ENCODE data around the gene RELN. TPM values are rescaled to one million over a fixed set of nuclear protein-coding genes. Genes with fewer than 3 reads are reported as not detected.

RELN gene
- total and polyA plus RNA-seq, 4 experiments from 2014 or later, result not detected

DNA sequence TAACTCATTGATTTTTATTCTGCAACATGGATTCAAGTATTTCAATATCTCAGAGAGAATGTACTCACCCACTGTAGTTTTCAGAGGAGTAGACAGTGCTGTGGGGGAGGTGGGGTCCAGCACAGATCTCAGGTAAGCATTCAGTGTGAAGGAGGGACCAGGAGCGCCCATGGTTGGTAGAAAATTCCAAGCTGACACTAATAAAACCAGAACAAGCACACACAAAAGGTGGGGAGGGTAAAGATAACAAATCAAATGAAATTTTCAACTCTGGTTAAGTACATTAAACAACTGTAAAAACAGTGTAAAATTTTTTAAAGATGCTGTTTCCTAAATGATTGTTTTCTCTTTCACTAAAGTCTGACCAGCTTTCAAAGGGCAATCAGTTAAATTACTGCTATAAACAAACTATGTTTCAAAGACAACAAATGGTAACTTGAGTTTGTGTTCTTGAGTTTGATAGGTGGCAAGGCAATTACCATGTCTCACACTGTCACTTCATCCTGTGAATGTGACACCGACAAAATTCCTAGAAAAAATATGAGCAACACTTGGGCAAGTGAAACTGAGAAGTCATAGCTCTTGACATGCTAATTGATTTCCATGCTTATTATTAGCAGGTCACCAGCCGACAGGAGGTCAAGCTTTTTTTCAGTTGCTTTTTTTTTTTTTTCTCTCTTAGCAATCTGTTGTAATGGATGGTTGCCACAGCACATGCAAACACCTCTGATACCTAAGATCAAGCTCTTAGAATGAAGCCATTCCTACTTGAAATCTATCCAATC lies 337.7 kb downstream of the RELN start:
- DNase-seq, result no peak
- Mint-ChIP-seq H3K4me1 (peaks cover 0 to 4% (median 0%) of the 10 kb centered on the region in 4 donors), H3K27ac (no peak overlapping the region), H3K4me3 (no peak overlapping the region), H3K27me3 (peaks cover 0 to 4% of the 10 kb centered on the region in 2 donors), H3K9me3 (peaks cover 0 to 19% (median 10%) of the 10 kb centered on the region in 8 donors), H3K36me3 (no peaks in the 10 kb centered on the region)
- H3K9me3 ChIP-seq (ENCODE audit: control insufficient read depth in 1 of 2, low read length in 2 of 2), result no peaks in the 10 kb centered on the region
- ChIA-PET CTCF (ENCODE audit: partially characterized antibody) (no interaction called here), POLR2A (ENCODE audit: partially characterized antibody) (no interaction called here)
- intact Hi-C loops (cut with micrococcal nuclease), result no loop called here
- H3K36me3 ChIP-seq (ENCODE audit: insufficient read depth, low read length), result no peaks in the 10 kb centered on the region
- no peak overlapping the region for H3K4me3 ChIP-seq (ENCODE audit: low read length in 2 of 2)
- no peaks in the 10 kb centered on the region for H3K4me1 ChIP-seq (ENCODE audit: insufficient read depth, low read length)
- no peaks in the 10 kb centered on the region for H3K27me3 ChIP-seq (ENCODE audit: insufficient read depth, low read length)
- H3K27ac ChIP-seq (ENCODE audit: low read depth, low read length), result no peak overlapping the region

DNA sequence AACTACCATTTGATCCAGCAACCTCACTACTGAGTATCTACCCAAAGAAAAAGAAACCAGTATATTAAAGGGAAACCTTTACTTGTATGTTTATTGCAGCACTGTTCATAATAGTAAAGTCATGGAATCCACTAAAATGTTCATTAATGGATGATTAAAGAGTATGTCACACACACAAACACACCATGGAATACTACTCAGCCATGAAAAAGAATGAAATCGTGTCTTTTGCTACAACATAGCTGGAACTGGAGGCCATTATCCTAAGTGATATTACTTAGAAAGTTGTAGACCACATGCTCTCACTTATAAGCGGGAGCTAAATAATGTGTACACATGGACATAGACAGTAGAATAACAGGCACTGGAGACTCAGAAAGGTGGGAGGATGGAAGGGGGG lies 340.4 kb downstream of the RELN start:
- H3K4me3 ChIP-seq (ENCODE audit: low read length in 2 of 2), result no peak overlapping the region
- no peak for DNase-seq
- Mint-ChIP-seq H3K9me3 (peaks cover 4 to 44% (median 23%) of the 10 kb centered on the region in 8 donors), H3K27ac (no peak overlapping the region), H3K36me3 (no peaks in the 10 kb centered on the region), H3K27me3 (peaks cover 0 to 2% of the 10 kb centered on the region in 2 donors), H3K4me1 (peaks cover 0 to 4% (median 0%) of the 10 kb centered on the region in 4 donors), H3K4me3 (no peak overlapping the region)
- ChIA-PET POLR2A (ENCODE audit: partially characterized antibody) (no interaction called here), CTCF (ENCODE audit: partially characterized antibody) (no interaction called here)
- H3K4me1 ChIP-seq (ENCODE audit: insufficient read depth, low read length), result no peaks in the 10 kb centered on the region
- no peaks in the 10 kb centered on the region for H3K9me3 ChIP-seq (ENCODE audit: control insufficient read depth in 1 of 2, low read length in 2 of 2)
- H3K27me3 ChIP-seq (ENCODE audit: insufficient read depth, low read length), result no peaks in the 10 kb centered on the region
- intact Hi-C loops (cut with micrococcal nuclease), result no loop called here
- H3K27ac ChIP-seq (ENCODE audit: low read depth, low read length), result no peak overlapping the region
- H3K36me3 ChIP-seq (ENCODE audit: insufficient read depth, low read length), result no peaks in the 10 kb centered on the region

- ChIA-PET POLR2A (ENCODE audit: partially characterized antibody) (no interaction called here), CTCF (ENCODE audit: partially characterized antibody) (no interaction called here)
- Mint-ChIP-seq H3K36me3 (no peaks in the 10 kb centered on the region), H3K27me3 (peaks cover 0 to 2% of the 10 kb centered on the region in 2 donors), H3K4me3 (no peak overlapping the region), H3K9me3 (peaks cover 4 to 49% (median 28%) of the 10 kb centered on the region in 8 donors), H3K27ac (no peak overlapping the region), H3K4me1 (peaks cover 0 to 4% (median 0%) of the 10 kb centered on the region in 4 donors)
- no peaks in the 10 kb centered on the region for H3K9me3 ChIP-seq (ENCODE audit: control insufficient read depth in 1 of 2, low read length in 2 of 2)
- intact Hi-C loops (cut with micrococcal nuclease), result no loop called here
- DNase-seq, result no peak
- H3K4me1 ChIP-seq (ENCODE audit: insufficient read depth, low read length), result no peaks in the 10 kb centered on the region
- H3K27me3 ChIP-seq (ENCODE audit: insufficient read depth, low read length), result no peaks in the 10 kb centered on the region
- H3K36me3 ChIP-seq (ENCODE audit: insufficient read depth, low read length), result no peaks in the 10 kb centered on the region
- no peak overlapping the region for H3K4me3 ChIP-seq (ENCODE audit: low read length in 2 of 2)
- H3K27ac ChIP-seq (ENCODE audit: low read depth, low read length), result no peak overlapping the region
Observed at GRCh38 chr7:103648135-103648534, 341.3 kb downstream of the RELN start.

DNA sequence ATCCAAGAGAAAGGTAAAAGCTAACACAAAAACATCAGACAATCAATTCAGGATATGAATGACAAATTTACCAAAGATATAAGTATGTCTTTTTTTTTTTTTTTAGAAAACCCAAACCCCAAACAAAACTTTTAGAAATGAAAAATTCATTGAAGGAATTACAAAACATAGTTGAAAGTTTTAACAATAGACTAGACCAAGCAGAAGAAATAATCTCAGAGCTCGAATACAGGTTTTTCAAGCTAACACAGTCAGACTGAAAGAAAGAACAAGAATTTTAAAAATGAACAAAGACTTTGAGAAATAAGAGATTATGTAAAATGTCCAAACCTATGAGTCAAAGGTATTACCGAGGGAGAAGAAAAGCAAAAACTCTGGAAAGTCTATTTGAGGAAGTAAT lies 345.1 kb downstream of the RELN start:
- POLR2A ChIA-PET (ENCODE audit: partially characterized antibody), result no interaction called here
- no peak overlapping the region for H3K27ac Mint-ChIP-seq
- Histone ChIP-seq H3K4me1 (ENCODE audit: insufficient read depth, low read length) (no peaks in the 10 kb centered on the region), H3K36me3 (ENCODE audit: insufficient read depth, low read length) (no peaks in the 10 kb centered on the region), H3K4me3 (ENCODE audit: low read length in 2 of 2) (no peak overlapping the region), H3K27ac (ENCODE audit: low read depth, low read length) (no peak overlapping the region), H3K27me3 (ENCODE audit: insufficient read depth, low read length) (no peaks in the 10 kb centered on the region), H3K9me3 (ENCODE audit: control insufficient read depth in 1 of 2, low read length in 2 of 2) (no peaks in the 10 kb centered on the region)
- H3K27me3 Mint-ChIP-seq, result peaks cover 0 to 3% of the 10 kb centered on the region in 2 donors
- no peak for DNase-seq
- intact Hi-C loops (cut with micrococcal nuclease), result no loop called here
- CTCF ChIA-PET (ENCODE audit: partially characterized antibody), result no interaction called here
- H3K4me1 Mint-ChIP-seq, result no peaks in the 10 kb centered on the region
- peaks cover 4 to 53% (median 29%) of the 10 kb centered on the region in 8 donors for H3K9me3 Mint-ChIP-seq
- no peaks in the 10 kb centered on the region for H3K36me3 Mint-ChIP-seq
- no peak overlapping the region for H3K4me3 Mint-ChIP-seq

GRCh38 chr7:103640031-103640779 lies 349.3 kb downstream of the RELN start:
- DNase-seq, result no peak
- no peaks in the 10 kb centered on the region for H3K4me1 Mint-ChIP-seq

GRCh38 chr7:103637726-103638125 lies 351.7 kb downstream of the RELN start:
- ChIA-PET CTCF (ENCODE audit: partially characterized antibody) (no interaction called here), POLR2A (ENCODE audit: partially characterized antibody) (no interaction called here)
- H3K27me3 Mint-ChIP-seq, result peaks cover 0 to 1% of the 10 kb centered on the region in 2 donors
- no peak for DNase-seq
- no peaks in the 10 kb centered on the region for H3K4me1 ChIP-seq (ENCODE audit: insufficient read depth, low read length)
- no peak overlapping the region for H3K27ac ChIP-seq (ENCODE audit: low read depth, low read length)
- no peak overlapping the region for H3K4me3 Mint-ChIP-seq
- H3K27ac Mint-ChIP-seq, result no peak overlapping the region
- no peaks in the 10 kb centered on the region for H3K36me3 ChIP-seq (ENCODE audit: insufficient read depth, low read length)
- H3K4me1 Mint-ChIP-seq, result no peaks in the 10 kb centered on the region
- H3K27me3 ChIP-seq (ENCODE audit: insufficient read depth, low read length), result no peaks in the 10 kb centered on the region
- H3K9me3 Mint-ChIP-seq, result peaks cover 0 to 4% (median 0%) of the 10 kb centered on the region in 8 donors
- H3K9me3 ChIP-seq (ENCODE audit: control insufficient read depth in 1 of 2, low read length in 2 of 2), result no peaks in the 10 kb centered on the region
- no peak overlapping the region for H3K4me3 ChIP-seq (ENCODE audit: low read length in 2 of 2)
- intact Hi-C loops (cut with micrococcal nuclease), result no loop called here
- no peaks in the 10 kb centered on the region for H3K36me3 Mint-ChIP-seq

More at GRCh38 chr7:103640031-103640779, 349.3 kb downstream of the RELN start:
- Histone ChIP-seq H3K4me3 (ENCODE audit: low read length in 2 of 2) (no peak overlapping the region), H3K36me3 (ENCODE audit: insufficient read depth, low read length) (no peaks in the 10 kb centered on the region), H3K9me3 (ENCODE audit: control insufficient read depth in 1 of 2, low read length in 2 of 2) (no peaks in the 10 kb centered on the region), H3K27ac (ENCODE audit: low read depth, low read length) (no peak overlapping the region), H3K4me1 (ENCODE audit: insufficient read depth, low read length) (no peaks in the 10 kb centered on the region), H3K27me3 (ENCODE audit: insufficient read depth, low read length) (no peaks in the 10 kb centered on the region)
- H3K27ac Mint-ChIP-seq, result no peak overlapping the region
- no peaks in the 10 kb centered on the region for H3K36me3 Mint-ChIP-seq
- H3K9me3 Mint-ChIP-seq, result peaks cover 0 to 25% (median 11%) of the 10 kb centered on the region in 8 donors
- intact Hi-C loops (cut with micrococcal nuclease), result no loop called here
- H3K4me3 Mint-ChIP-seq, result no peak overlapping the region
- ChIA-PET POLR2A (ENCODE audit: partially characterized antibody) (no interaction called here), CTCF (ENCODE audit: partially characterized antibody) (no interaction called here)
- peaks cover 0 to 3% of the 10 kb centered on the region in 2 donors for H3K27me3 Mint-ChIP-seq

- Histone ChIP-seq H3K27ac (ENCODE audit: low read depth, low read length) (no peak overlapping the region), H3K36me3 (ENCODE audit: insufficient read depth, low read length) (no peaks in the 10 kb centered on the region), H3K9me3 (ENCODE audit: control insufficient read depth in 1 of 2, low read length in 2 of 2) (no peaks in the 10 kb centered on the region), H3K4me1 (ENCODE audit: insufficient read depth, low read length) (no peaks in the 10 kb centered on the region), H3K4me3 (ENCODE audit: low read length in 2 of 2) (no peak overlapping the region), H3K27me3 (ENCODE audit: insufficient read depth, low read length) (no peaks in the 10 kb centered on the region)
- H3K9me3 Mint-ChIP-seq, result peaks cover 0 to 4% (median 0%) of the 10 kb centered on the region in 8 donors
- H3K4me1 Mint-ChIP-seq, result no peaks in the 10 kb centered on the region
- intact Hi-C loops (cut with micrococcal nuclease), result no loop called here
- CTCF ChIA-PET (ENCODE audit: partially characterized antibody), result no interaction called here
- no peak for DNase-seq
- H3K27me3 Mint-ChIP-seq, result peaks cover 1% of the 10 kb centered on the region in 2 donors
- no peaks in the 10 kb centered on the region for H3K36me3 Mint-ChIP-seq
- H3K27ac Mint-ChIP-seq, result no peak overlapping the region
- POLR2A ChIA-PET (ENCODE audit: partially characterized antibody), result no interaction called here
- no peak overlapping the region for H3K4me3 Mint-ChIP-seq
Observed at GRCh38 chr7:103637094-103637493, 352.4 kb downstream of the RELN start.

Measured in CD4-positive, alpha-beta memory T cell (primary cell).